WTC11 (cell line): ENCODE measurements around the gene DHRS1. TPM values are rescaled to one million over a fixed set of nuclear protein-coding genes. Genes with fewer than 3 reads are reported as not detected.

ENCODE experiments used
- ATAC-seq: fragments of 200-7000 bp; cut with Tn5 transposase; 2 replicates; pipeline ENCODE4 v1.10.0; 2021; ENCODE audit warnings: mild to moderate bottlenecking, moderate library complexity
- CTCF ChIA-PET: fragments of 300-600 bp; sonication (Branson Sonifier 250); formaldehyde crosslinking; loops from one replicate; lab custom pipeline; 2021; ENCODE audit warnings: antibody characterized with exemption; lab: Charles Lee
- POLR2A ChIA-PET: fragments of 350-600 bp; sonication (Branson Sonifier 250); formaldehyde crosslinking; loops from one replicate; lab custom pipeline; 2021; ENCODE audit warnings: antibody characterized with exemption; lab: Charles Lee
- DNase-seq: peaks from one replicate; pipeline ENCODE4 v3.0.0; 2021; ENCODE audit warnings: low spot score
- H3K27ac Mint-ChIP-seq: 2 replicates; pipeline ENCODE4 v1.8.0; 2021; ENCODE audit warnings: mixed read lengths
- H3K27me3 Mint-ChIP-seq: 2 replicates; pipeline ENCODE4 v1.8.0; 2021; ENCODE audit warnings: low read depth, mild to moderate bottlenecking, moderate library complexity, mixed read lengths
- H3K36me3 Mint-ChIP-seq: 2 replicates; pipeline ENCODE4 v1.8.0; 2021; ENCODE audit warnings: mixed read lengths
- H3K4me1 Mint-ChIP-seq: 2 replicates; pipeline ENCODE4 v1.8.0; 2022; ENCODE audit warnings: mixed read lengths
- H3K4me3 Mint-ChIP-seq: 2 replicates; pipeline ENCODE4 v1.8.0; 2021; ENCODE audit warnings: mild to moderate bottlenecking, moderate library complexity, mixed read lengths
- H3K9me3 Mint-ChIP-seq: 2 replicates; pipeline ENCODE4 v1.8.0; 2021; ENCODE audit warnings: mixed read lengths
- CREM ChIP-seq: sonication (generic); formaldehyde crosslinking; IDR thresholded peaks from 2 replicates; pipeline ENCODE4 v1.8.1; 2022; ENCODE audit warnings: mild to moderate bottlenecking, missing genetic modification reagents, moderate library complexity
- CTCF ChIP-seq: fragments of 200-600 bp; IDR thresholded peaks from 2 replicates; pipeline ENCODE4 v1.8.0; 2022; ENCODE audit warnings: antibody characterized with exemption
- FOXP4 ChIP-seq: sonication (generic); formaldehyde crosslinking; IDR thresholded peaks from 2 replicates; pipeline ENCODE4 v1.8.0; 2022; ENCODE audit warnings: mild to moderate bottlenecking, missing genetic modification reagents
- GTF2I ChIP-seq: fragments of 250-450 bp; sonication (Bioruptor Pico); conservative IDR thresholded peaks from 2 replicates; pipeline ENCODE4 v1.4.0; 2021; ENCODE audit warnings: mild to moderate bottlenecking
- IRF1 ChIP-seq: sonication (generic); formaldehyde crosslinking; IDR thresholded peaks from 2 replicates; pipeline ENCODE4 v1.8.0; 2023; ENCODE audit warnings: missing genetic modification reagents
- NR3C1 ChIP-seq: sonication (generic); formaldehyde crosslinking; conservative IDR thresholded peaks from 2 replicates; pipeline ENCODE4 v1.8.1; 2023; ENCODE audit warnings: low read depth, mild to moderate bottlenecking, missing genetic modification reagents
- PRDM15 ChIP-seq: sonication (generic); formaldehyde crosslinking; IDR thresholded peaks from 2 replicates; pipeline ENCODE4 v1.8.0; 2022; ENCODE audit warnings: missing genetic modification reagents
- RELA ChIP-seq: sonication (generic); formaldehyde crosslinking; IDR thresholded peaks from 2 replicates; pipeline ENCODE4 v1.8.1; 2022; ENCODE audit warnings: missing genetic modification reagents, mild to moderate bottlenecking, borderline replicate concordance
- TCF7 ChIP-seq: sonication (generic); formaldehyde crosslinking; IDR thresholded peaks from 2 replicates; pipeline ENCODE4 v1.8.0; 2022; ENCODE audit warnings: mild to moderate bottlenecking, low read depth, missing genetic modification reagents, moderate library complexity
- ZNF396 ChIP-seq: fragments of 250-450 bp; sonication (Bioruptor Pico); IDR thresholded peaks from 2 replicates; pipeline ENCODE4 v1.8.0; 2021; ENCODE audit warnings: mild to moderate bottlenecking, moderate library complexity, borderline replicate concordance
- ZNF423 ChIP-seq: fragments of 250-450 bp; sonication (Bioruptor Pico); IDR thresholded peaks from 2 replicates; pipeline ENCODE4 v2.1.2; 2022; ENCODE audit warnings: mild to moderate bottlenecking, moderate library complexity
- ZNF671 ChIP-seq: fragments of 250-450 bp; sonication (Bioruptor Pico); IDR thresholded peaks from 2 replicates; pipeline ENCODE4 v1.8.0; 2021; ENCODE audit warnings: mild to moderate bottlenecking
- total RNA-seq: library from RNA; stranded (reverse); gene quantifications from 3 replicates; pipeline ENCODE4 v1.2.3, GENCODE V29; 2021
- TF ChIP-seq, protein P1 (sequence below): sonication (generic); formaldehyde crosslinking; IDR thresholded peaks from 2 replicates; pipeline ENCODE4 v1.8.1; 2023; ENCODE audit warnings: mild to moderate bottlenecking, moderate library complexity, missing genetic modification reagents

DHRS1 gene
- total RNA-seq, 1 experiment from 2014 or later = 13.9 TPM

DNA sequence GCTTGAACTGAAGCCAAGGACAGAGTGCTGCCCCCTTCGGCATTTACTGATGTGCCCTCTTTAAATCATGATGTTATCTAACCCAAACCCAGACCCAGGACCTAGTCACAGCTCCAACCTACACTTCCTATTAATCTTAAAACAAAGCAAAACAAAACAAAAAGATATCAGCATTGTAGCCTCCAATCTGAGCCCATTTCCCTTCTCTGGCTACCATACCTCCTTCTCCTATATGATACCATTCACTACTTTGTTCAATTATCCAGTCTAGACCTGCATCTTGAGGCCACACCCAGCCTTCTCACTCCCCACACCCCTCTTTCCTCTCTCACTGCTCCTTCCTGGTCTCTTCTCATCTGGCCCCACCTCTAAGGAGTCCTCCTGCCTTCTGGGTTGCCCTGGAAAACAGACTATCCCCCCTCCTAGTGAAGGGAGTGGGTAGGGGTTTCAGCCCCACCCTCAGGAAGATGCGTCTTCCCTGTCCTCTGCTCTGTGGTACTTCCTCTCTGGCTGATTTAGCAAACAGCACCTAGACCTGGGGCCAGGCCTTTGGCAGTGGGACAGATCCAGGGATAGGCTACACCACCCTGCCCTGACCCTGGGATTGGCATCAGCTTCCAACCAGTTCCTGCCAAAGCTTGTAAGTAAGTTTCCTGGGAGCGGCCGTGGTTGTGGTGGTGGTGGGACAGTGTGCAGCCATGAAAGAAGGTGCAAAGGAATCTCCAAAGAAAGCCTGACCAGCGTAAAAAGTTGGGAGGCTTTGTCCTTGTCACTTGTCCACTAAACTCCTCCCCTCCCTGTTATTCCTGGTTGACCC, 15.0 kb upstream of the DHRS1 start:
- POLR2A ChIA-PET = no interaction called here
- CTCF ChIA-PET = interaction anchor here (3.2 kb wide), 1 partner anchor 18 kb away, joined by 19 read pairs; no protein-coding TSS in a partner anchor
- H3K4me1 Mint-ChIP-seq = peaks cover 7% of the 10 kb centered on the region
- ATAC-seq = no peak
- no peaks in the 10 kb centered on the region for H3K9me3 Mint-ChIP-seq
- no peak overlapping the region for H3K27ac Mint-ChIP-seq
- no peaks in the 10 kb centered on the region for H3K36me3 Mint-ChIP-seq
- H3K4me3 Mint-ChIP-seq = no peak overlapping the region
- no peak for TF ChIP-seq NR3C1 (CRISPR knock-in tag)
- peaks cover 77% of the 10 kb centered on the region for H3K27me3 Mint-ChIP-seq
- no peak for DNase-seq

DNA sequence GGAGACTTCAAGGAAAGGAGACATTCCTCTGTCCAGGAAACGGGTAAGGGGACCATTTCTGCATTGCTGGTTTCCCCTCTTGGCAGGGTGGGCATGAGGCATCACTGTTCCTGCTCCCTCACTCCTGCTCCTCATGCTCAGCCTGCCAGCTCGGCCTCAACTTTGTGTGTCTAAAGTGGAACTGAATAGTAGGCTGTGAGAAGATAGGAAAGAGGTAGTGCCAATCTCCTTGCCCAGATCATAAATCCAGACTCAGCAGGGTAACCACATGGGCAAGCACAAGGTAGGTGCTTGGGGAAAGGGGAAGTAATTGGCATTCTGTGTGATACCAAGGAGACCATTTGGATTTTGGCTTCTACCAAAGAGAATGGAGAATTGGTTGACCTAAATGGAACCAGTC, 14.3 kb upstream of the DHRS1 start:
- CTCF ChIA-PET = interaction anchor here (4.2 kb wide), 1 partner anchor 118 kb away, joined by 18 read pairs; no protein-coding TSS in a partner anchor
- peaks cover 3% of the 10 kb centered on the region; the same call in 1 of the 2 replicates for H3K36me3 Mint-ChIP-seq
- no peaks in the 10 kb centered on the region for H3K9me3 Mint-ChIP-seq
- ATAC-seq = no peak
- TF ChIP-seq, protein P1, sequence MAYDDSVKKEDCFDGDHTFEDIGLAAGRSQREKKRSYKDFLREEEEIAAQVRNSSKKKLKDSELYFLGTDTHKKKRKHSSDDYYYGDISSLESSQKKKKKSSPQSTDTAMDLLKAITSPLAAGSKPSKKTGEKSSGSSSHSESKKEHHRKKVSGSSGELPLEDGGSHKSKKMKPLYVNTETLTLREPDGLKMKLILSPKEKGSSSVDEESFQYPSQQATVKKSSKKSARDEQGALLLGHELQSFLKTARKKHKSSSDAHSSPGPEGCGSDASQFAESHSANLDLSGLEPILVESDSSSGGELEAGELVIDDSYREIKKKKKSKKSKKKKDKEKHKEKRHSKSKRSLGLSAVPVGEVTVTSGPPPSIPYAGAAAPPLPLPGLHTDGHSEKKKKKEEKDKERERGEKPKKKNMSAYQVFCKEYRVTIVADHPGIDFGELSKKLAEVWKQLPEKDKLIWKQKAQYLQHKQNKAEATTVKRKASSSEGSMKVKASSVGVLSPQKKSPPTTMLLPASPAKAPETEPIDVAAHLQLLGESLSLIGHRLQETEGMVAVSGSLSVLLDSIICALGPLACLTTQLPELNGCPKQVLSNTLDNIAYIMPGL (CRISPR knock-in tag) = no peak
- TF ChIP-seq, all 79 proteins: peak for 0
- peaks cover 9% of the 10 kb centered on the region for H3K4me1 Mint-ChIP-seq
- H3K27ac Mint-ChIP-seq = no peak overlapping the region
- H3K4me3 Mint-ChIP-seq = no peak overlapping the region
- POLR2A ChIA-PET = no interaction called here
- H3K27me3 Mint-ChIP-seq = peaks cover 70% of the 10 kb centered on the region
- DNase-seq = no peak

DNA sequence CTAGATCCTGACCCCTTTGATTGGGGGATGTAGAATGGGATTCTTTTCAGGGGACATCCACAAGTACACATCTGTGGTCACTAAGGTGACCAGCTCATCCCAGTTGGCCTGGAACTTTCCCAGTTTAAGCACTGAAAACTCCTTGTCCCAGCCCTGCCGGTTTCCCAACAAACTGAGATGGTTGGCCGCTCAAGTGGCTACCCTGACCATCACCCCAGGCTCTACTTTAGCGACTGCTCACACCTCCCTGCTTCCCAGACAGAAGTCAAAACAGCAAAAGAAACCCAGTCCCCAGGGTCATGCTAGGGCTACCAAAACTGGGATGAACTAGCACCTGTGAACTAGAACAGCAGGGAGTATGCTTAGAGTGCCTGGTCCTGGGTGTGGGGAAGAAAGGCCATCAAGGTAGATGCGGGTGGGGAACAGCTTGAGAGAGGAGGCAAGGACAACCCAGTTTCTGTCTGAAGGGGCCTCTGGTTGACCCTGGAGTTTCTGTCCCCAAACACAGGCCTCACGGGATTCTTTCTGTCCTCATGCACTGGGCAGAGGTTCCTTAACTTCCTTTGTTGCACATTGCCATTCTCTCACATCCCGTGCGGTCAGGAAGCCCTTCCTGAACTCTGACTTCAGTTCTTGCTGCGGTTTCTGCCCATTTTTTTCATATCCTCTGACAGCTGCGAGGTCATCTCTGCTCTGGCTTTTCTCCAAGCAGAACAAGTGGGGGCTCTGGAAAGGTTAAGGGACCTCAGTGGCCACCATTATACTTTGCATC, 13.3 kb upstream of the DHRS1 start:
- Mint-ChIP-seq H3K4me3 (no peak overlapping the region), H3K9me3 (no peaks in the 10 kb centered on the region), H3K4me1 (peaks cover 12% of the 10 kb centered on the region), H3K36me3 (peaks cover 5% of the 10 kb centered on the region), H3K27ac (no peak overlapping the region), H3K27me3 (peaks cover 60% of the 10 kb centered on the region)
- TF ChIP-seq TCF7 (CRISPR knock-in tag) (no peak), PRDM15 (CRISPR knock-in tag) (no peak), ZNF396 (no peak), IRF1 (CRISPR knock-in tag) (no peak), ZNF671 (CRISPR knock-in tag) (no peak), ZNF423 (CRISPR knock-in tag) (no peak), CREM (CRISPR knock-in tag) (no peak), FOXP4 (CRISPR knock-in tag) (no peak), RELA (CRISPR knock-in tag) (no peak), GTF2I (no peak), CTCF (no peak)
- no peak for ATAC-seq
- DNase-seq = no peak
- POLR2A ChIA-PET = no interaction called here
- CTCF ChIA-PET = interaction anchor here (4.2 kb wide), 1 partner anchor 119 kb away, joined by 18 read pairs; no protein-coding TSS in a partner anchor
